ENCODE data around the gene EXO5.
"Not testable (repeated sequence)": the region's sequence is repeated elsewhere in the genome, so short reads cannot be mapped to it uniquely, and the experiment has no call there.

The EXO5 gene, protein sequence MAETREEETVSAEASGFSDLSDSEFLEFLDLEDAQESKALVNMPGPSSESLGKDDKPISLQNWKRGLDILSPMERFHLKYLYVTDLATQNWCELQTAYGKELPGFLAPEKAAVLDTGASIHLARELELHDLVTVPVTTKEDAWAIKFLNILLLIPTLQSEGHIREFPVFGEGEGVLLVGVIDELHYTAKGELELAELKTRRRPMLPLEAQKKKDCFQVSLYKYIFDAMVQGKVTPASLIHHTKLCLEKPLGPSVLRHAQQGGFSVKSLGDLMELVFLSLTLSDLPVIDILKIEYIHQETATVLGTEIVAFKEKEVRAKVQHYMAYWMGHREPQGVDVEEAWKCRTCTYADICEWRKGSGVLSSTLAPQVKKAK
- total RNA-seq, result 3.7 to 9.6 (median 8.9) reads per million in 4 donors

DNA sequence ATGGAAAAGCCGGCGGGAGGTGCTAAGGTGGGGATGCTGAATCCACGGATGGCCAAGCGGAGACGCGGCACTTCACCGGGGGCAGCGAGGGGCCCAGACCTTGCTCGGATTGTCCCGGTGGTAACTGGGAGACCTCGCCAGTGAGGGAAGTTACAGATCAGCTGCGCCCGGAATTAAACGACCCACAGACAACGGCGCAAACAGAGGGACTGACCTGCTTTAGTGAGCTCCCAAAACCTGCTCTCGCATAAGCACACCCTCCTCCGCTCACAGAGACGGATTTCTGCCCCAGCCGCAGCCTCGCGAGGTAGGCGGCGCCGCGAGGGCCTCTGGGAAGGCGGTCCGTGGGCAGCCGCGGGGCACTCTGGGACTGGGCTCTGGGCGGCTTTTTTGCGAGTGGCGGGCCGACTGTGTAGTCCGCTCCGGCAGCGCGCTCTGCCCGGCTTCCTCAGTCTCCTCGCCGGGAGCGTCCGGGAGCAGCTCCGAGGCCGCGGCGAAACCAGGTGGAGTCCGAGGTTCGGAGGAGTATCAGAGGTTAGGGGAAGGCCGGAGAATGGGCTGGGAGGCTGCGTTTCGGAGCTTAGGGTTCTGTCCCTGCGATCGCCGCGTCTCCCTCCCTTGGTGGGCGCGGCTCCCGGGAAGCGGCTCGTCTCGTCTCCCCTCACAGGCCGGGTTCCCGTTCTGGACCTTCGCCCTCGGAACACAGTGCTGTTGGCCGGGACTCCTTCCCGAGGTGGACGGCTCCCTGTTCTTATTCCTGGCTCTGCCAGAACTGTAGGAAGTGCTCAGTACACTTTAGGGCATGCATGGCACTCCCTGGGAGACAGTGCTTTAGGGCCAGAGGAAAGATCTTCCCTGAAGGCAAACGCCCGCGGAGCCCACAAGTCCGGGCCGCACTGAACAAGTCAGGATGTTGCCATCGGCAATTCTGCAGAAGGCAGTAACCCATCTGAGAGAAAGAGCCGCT is at the start of gene EXO5:
Gene EXO5, plus strand, starts transcription at position 393 of the 967 bp plus-strand sequence. CDS start 5,778 bp downstream, outside the sequence.
- DNase-seq, result peak; percentile 51 to 88 (median 69)

DNA sequence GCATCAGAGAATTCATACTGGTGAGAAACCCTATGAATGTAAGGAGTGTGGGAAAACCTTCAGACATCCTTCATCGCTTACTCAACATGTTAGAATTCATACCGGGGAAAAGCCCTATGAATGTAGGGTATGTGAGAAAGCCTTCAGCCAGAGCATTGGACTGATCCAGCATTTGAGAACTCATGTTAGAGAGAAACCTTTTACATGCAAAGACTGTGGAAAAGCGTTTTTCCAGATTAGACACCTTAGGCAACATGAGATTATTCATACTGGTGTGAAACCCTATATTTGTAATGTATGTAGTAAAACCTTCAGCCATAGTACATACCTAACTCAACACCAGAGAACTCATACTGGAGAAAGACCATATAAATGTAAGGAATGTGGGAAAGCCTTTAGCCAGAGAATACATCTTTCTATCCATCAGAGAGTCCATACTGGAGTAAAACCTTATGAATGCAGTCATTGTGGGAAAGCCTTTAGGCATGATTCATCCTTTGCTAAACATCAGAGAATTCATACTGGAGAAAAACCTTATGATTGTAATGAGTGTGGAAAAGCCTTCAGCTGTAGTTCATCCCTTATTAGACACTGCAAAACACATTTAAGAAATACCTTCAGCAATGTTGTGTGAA is 45.5 kb upstream of the EXO5 start:
- peak in 1 of 5 donors; percentile 12 for DNase-seq

DNA sequence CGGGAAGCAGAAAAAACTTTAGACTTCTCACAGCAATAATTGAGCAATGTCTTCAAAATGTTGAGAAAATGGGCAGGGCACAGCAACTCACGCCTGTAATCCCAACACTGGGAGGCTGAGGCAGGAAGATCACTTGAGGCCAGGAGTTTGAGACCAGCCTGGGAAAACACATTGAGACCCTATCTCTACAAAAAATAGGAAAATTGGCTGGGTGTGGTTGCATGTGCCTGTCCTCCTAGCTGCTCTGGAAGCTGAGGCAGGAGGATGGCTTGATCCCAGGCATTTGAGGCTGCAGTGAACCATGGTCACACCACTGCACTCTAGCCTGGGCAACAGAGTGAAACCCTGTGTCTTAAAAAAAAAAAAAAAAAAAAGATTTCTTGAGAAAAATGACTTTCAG is 39.2 kb upstream of the EXO5 start:
- no peak for DNase-seq

DNA sequence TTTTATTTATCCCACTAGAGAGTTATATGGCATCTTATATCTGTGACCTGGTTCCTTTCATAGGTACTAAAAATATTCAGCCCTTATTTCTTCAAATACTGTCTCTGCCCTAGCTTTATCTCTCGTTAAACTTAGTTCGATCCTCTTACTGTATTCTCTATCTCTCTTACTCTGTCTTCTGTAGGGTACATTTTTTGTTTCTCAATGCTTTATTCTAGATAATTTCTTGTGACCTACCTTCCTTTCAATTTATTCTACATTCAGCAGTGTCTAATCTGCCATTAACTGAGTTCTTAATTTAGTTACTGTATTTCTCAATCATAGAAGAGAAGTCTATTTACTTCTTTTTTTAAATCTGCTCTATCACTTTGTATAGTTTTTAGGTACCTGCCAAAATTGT is 33.3 kb upstream of the EXO5 start:
- DNase-seq, result no peak

DNA sequence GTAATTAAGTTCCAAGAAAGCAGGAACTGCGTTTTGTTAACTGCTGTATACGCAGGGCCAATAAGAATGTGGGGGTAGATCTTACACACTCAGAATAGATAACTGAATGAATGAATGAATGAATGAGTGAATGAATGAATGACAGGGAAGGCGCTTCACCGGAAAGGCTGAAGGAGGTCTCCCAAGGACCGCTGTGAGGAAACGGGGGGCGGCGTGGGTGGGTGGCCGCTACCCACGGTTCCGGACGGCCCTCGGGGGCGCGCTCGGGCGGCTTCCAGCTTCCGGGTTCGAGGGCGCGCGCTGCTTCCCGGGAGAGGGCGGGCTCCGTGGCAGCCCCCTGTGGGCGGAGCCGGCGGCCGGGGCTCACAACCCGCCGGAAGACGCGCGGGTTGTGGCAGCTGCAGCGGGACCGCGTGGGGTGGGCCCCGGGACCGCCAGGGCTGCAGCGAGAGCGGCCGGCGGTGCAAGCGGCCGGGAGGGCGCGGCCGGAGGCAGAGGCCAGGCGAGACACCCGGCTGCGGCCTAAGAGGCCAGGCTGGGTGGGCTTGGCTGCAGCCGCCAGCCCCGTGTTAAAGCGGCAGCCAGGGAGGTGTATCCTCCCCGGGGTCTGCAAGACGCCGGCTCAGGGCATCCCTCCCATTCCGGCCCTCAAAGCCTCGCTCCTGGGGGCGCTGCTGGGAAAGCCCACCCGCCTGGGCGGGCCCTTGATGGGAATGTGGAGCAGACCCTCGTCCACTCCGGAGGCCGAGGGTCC is 31.5 kb upstream of the EXO5 start, which contains the start of gene ZFP69:
Gene ZFP69, plus strand, starts transcription at position 367 of the 754 bp plus-strand sequence. CDS start 2,072 bp downstream, outside the sequence.
- DNase-seq, result peak; percentile 44 to 82 (median 54)

DNA sequence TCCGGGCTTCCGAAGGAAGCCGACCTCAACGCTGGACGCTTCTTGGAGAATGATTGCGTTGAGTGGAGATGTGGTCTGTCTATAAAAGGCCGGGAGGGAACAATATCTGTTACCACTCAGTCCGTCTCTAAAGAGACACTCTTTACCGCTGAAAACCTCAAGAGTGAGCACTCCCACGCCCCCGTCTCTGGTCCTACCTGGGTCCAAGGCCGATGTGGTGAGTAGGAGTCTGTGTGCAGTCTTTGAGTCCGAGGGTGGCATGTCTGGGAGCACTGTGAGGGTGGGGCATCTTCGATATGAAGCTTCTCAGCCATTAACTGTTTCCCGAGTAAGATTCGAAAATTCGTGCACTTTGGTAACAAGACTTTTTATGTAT is 30.9 kb upstream of the EXO5 start:
- DNase-seq, result peak in 1 of 5 donors; percentile 26

DNA sequence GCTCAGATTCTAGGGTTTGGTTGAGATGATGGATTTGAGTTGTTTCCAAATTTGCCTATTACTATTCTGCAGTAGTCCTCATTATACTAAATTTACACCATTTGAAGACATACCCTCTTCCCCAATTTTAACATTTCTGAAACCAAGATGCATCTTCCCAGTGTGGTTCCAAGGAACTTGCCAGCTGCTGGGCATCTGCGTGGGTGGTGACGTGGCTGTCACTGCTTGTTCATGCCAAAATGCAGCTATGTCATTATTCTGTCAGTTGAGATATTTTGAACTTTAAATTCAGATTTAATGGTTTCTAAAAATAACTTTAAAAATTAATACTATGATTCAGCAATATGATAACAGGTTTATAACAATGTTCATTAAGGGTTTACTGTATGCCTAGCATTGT is 30.3 kb upstream of the EXO5 start:
- DNase-seq, result no peak

DNA sequence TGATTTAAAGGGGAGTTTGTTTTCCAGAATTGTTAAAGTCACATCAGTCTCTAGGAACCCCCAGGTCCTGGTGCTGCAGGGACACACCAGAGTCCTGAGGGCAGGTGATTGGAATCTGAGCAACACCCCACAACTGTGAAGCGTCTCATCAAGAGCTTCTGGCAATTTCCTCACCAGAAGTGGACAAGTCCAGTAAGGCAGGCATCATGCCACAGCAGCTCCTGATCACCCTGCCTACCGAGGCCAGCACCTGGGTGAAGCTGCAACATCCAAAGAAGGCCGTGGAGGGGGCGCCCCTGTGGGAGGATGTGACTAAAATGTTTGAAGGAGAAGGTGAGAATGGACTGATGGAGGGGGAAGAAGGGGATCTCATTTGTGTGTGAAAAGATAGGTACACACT is 29.4 kb upstream of the EXO5 start:
- DNase-seq, result no peak

DNA sequence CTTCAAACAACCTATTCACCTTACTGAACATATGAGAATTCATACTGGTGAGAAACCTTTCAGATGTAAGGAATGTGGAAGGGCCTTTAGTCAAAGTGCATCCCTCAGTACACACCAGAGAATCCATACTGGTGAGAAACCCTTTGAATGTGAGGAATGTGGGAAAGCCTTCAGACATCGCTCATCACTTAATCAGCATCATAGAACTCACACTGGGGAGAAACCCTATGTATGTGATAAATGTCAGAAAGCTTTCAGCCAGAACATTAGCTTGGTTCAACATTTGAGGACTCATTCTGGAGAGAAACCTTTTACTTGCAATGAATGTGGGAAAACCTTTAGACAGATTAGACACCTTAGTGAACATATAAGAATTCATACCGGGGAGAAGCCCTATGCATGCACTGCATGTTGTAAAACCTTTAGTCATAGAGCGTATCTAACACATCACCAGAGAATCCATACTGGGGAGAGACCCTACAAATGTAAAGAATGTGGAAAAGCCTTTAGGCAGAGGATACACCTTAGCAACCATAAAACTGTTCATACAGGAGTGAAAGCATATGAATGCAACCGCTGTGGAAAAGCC is 13.2 kb upstream of the EXO5 start:
- no peak for DNase-seq

DNA sequence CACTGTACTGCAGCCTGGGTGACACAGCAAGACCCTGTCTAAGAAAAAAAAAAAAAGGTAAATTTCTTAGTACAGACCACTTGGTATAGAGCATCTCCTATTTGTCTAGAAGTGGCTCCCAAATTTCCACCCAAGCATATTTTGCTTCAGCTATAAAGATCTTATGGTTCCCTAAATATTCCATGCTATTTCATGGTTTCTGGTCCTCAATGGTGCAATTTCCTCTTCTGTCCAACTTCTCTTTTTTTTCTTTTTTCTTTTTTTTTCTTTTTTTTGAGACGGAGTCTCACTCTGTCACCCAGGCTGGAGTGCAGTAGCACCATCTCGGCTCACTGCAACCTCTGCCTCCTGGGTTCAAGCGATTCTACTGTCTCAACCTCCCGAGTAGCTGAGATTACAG is 5.9 kb upstream of the EXO5 start:
- DNase-seq, result not testable (repeated sequence)

DNA sequence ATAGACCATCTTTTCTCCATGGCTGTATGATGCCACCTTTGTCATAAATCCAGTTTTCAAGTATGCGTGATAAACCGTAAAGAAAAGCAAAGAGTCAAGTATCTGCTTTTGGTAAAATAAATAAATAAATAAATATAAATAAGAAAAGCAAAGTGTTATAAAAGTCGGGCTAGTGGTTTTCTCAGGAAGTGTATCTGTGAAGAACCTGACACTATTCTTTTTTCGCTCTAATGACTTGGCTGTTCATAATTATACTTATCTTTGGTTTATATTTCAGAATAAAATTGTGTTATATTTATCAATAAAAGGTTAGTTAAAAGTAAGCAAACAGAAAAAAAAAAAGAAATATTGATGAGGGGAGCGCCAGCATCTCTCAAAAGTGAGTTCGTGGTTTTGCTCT is 594 bp upstream of the EXO5 start:
- DNase-seq, result no peak

DNA sequence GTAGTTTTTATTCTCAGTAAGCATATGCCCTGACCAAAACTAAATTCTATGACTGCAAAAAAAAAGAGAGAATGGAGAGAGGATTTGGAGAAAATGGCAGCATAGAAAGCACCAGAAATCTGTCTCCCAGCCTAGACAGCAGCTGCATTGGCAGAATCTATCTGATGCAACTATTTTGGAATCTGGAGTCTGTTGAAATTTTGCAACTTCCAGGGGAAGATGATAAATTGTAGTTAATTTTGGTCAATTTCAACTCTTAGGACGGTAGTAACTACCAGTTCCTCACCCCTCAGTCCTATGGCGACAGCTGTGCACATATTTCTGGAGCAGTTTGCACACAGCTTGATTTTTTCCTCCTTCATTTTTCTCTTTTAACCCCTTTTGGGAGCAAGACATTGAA is 10.9 kb downstream of the EXO5 start:
- no peak for DNase-seq

DNA sequence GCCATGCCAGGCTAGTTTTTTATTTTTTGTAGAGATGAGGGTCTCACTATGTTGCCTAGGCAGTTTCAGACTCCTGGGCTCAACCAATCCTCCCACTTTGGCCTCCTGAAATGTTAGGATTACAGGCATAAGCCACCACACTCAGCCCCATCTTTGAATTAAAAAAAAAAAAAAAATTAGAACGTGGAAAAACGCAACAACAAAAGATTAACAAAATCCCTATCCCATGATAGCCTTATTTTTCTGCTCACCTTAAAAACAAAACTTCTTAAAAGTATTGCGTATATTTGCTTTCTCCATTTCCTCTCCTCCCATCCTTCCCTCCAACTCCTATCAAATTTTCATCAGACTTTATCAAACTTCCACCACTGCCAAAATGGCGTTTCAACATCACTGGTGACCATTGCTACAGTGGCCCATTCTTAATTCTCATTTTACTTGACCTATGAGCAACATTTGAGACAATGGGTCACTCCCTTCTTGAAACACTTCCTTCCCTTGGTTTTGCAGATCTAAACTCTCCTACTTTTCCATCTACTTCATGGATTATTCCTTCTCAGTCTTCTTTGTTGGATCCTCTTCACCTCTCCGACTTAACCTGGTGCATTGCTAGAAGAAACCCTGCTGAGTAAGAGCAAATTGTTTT is 22.3 kb downstream of the EXO5 start:
- no peak for DNase-seq

DNA sequence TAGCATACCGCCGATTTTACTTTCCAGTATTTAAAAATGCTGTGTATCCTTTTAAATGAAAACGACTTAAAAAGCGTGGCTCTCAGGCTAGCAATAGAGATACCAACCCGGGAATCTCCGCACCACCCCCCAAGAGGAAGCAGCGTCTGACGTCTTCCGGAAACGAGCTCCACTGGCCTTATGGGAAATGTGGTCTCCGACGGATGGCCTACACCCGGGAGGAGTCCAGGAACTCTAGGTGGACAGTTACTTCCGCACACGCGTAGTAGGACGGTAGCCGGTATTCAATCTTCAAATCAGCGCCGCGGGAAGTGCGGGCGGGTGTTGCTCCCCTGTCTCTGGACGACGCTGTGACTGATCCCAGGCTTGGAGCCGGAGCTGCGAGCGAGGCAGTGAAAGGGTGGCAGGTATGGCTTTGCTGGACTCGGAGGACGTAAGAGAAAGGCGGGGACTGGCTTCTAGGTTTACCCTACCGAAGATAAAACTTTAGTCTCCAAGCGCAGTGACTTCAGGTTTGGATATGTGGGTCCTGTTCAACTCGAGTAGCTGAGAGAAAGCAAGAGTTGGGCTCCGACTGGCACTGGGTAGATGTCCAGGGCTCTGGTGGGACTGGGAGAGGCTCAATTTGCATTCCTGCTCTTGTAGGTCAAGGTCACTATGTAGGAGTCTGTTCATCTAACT is 23.0 kb downstream of the EXO5 start, which contains the start of gene ZNF684:
Gene ZNF684, plus strand, starts transcription at position 257 of the 681 bp plus-strand sequence. CDS start 1,530 bp downstream, outside the sequence.
- peak; percentile 68 to 92 (median 79) for DNase-seq

DNA sequence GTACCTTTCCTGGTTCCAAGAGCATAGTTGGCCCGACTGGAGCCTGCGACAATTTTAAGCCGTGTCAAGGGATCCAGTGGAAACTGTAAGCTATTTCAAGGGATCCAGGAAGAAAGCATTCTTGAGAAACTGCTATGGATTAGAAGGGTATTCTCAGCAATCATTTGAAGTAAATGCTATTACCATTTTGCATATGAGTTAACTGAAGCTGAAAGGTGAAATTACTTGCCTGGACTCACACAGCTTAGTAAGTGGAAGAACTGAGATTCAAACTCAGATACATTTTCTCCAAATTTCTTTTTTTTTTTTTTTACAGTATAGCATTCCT is 23.5 kb downstream of the EXO5 start:
- DNase-seq, result no peak

DNA sequence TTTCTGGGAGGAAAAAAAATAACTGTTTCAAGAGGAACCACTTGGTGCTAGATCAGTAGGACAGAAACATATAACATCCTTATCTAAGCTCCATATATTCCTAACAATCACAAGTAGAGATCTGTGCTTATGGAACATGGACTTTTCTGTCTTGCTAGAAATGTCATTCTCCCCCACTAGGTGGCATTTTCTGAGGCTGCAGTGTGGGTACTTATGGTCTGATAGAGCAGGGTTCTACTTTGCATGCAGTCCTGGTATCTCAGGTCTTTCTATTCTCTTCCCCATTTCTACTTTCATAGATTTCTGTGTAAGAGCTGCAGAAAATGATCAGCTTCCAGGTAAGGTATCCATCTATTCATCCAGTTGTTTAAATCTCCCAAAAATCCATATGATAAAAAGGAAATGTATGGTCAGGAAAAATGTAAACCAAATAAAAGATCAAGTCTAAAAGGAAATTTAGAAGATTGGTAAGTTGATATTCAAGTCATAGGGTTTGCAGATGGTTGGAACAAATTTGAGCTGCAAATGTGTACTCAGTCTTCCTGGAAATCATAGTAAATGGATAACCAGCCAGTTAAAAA is 24.4 kb downstream of the EXO5 start:
- peak in 1 of 5 donors; percentile 52 for DNase-seq

DNA sequence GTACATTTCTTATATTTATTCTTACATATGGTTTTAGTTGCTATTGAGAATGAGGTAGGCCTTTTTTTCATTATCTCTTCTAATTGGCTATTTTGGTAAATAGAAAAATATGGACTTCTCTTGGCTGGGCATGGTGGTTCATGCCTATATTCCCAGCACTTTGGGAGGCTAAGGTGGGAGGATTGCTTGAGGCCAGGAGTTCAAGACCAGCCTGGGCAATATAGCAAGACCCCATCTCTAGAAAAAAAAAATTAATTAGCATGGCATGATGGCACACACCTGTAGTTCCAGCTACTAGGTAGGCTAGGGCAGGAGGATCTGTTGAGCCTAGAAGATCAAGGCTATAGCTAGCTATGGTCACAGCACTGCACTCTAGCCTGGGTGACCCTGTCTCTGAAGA is 26.0 kb downstream of the EXO5 start:
- DNase-seq, result no peak

DNA sequence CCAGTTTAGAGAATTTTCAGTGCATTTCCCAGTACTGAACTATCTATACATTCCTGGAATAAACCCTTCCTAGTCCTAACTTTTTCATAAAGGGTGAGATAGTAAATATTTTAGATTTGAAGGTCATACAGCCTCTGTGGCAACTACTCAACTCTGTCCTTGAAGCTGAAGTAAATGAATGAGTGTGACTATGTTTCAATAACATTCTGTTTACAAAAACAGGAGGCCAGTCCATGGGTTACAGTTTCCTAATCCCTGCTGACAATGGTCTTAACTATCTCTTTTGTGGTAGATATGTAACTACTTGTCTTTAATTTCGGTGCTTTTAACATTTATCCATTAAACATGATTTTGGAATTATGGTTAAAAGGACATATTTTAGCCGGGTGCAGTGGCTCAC is 27.2 kb downstream of the EXO5 start:
- DNase-seq, result no peak

DNA sequence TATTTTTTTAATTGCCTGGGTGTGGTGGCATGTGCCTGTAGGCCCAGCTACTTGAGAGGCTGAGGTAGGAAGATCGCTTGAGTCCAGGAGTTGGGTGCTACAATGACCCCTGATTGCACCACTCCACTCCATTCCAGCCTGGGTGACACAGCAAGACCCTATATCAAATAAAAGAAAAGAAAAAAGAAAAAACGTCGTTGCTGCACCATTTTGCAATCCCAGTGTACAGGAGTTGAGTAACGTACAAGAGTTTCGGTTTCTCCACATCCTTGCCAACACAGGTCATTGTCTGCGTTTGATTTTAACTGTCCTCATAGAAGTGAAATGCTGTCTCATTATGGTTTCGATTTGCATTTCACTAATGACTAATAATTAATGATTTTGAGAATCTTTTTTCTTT is 30.8 kb downstream of the EXO5 start:
- DNase-seq, result no peak

DNA sequence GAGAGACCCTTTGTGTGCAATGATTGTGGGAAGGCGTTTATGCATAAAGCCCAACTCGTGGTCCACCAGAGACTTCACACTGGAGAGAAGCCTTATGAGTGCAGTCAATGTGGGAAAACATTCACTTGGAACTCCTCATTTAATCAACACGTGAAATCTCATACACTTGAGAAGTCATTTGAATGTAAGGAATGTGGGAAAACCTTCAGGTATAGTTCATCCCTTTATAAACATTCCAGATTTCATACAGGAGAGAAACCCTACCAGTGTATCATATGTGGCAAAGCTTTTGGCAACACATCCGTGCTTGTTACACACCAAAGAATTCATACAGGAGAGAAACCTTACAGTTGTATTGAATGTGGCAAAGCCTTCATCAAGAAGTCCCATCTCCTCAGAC is 38.4 kb downstream of the EXO5 start:
- no peak for DNase-seq

Data from T-helper 1 cell (primary cell).